GM18505 (cell line): ENCODE measurements around the gene MEOX2.

Experiments
- ATAC-seq: cut with Tn5 transposase; IDR thresholded peaks from one replicate; pipeline ENCODE4 v1.9.1; 2021; ENCODE audit not compliant: unreplicated experiment
- POLR2A ChIP-seq: IDR thresholded peaks from 4 replicates; pipeline ENCODE4 v1.6.1; 2011; ENCODE audit warnings: borderline replicate concordance; ENCODE audit not compliant: insufficient read depth, insufficient read length; ENCODE audit errors: extremely low read depth

The MEOX2 gene

GRCh38 chr7:15582773-15583172 is 103.7 kb downstream of the MEOX2 start:
- no peak for TF ChIP-seq POLR2A
- no peak for ATAC-seq

- ATAC-seq: no peak
- TF ChIP-seq POLR2A: no peak
Measured at GRCh38 chr7:15581352-15581951, 105.0 kb downstream of the MEOX2 start.

GRCh38 chr7:15580604-15581351 is 105.7 kb downstream of the MEOX2 start:
- no peak for ATAC-seq
- no peak for TF ChIP-seq POLR2A

- no peak for ATAC-seq
- no peak for TF ChIP-seq POLR2A
Measured at GRCh38 chr7:15577600-15577999, 108.9 kb downstream of the MEOX2 start.

GRCh38 chr7:15571301-15571878 is 115.1 kb downstream of the MEOX2 start:
- no peak for TF ChIP-seq POLR2A
- ATAC-seq: no peak

GRCh38 chr7:15567652-15568051 is 118.8 kb downstream of the MEOX2 start:
- ATAC-seq: no peak
- no peak for TF ChIP-seq POLR2A

GRCh38 chr7:15567036-15567435 is 119.4 kb downstream of the MEOX2 start:
- TF ChIP-seq POLR2A: no peak
- no peak for ATAC-seq

- TF ChIP-seq POLR2A: no peak
- no peak for ATAC-seq
Measured at GRCh38 chr7:15566476-15566875, 120.0 kb downstream of the MEOX2 start.

GRCh38 chr7:15561835-15562234 is 124.6 kb downstream of the MEOX2 start, which contains the start of gene AGMO:
TSS of gene AGMO (minus strand) at chr7:15562015.
- ATAC-seq: no peak
- no peak for TF ChIP-seq POLR2A
